ENCODE results near the gene TAF7.

GRCh38 chr5:141320225-141321169, at the start of gene TAF7:
- TF ChIP-seq CTCF (IDR thresholded peaks at IDR 0.05) (peak; percentile 64 to 80 (median 70)), POLR2A (IDR thresholded peaks at IDR 0.05; ENCODE audit: low read depth) (peak; percentile 90)
